Naive thymus-derived CD8-positive, alpha-beta T cell (primary cell): ENCODE results near the gene GNAQ. TPM values are rescaled to one million over a fixed set of nuclear protein-coding genes. Genes with fewer than 3 reads are reported as not detected.
"Not testable (repeated sequence)": the region's sequence is repeated elsewhere in the genome, so short reads cannot be mapped to it uniquely, and the experiment has no call there.

Experiments
- ATAC-seq, 2 donors: fragments of 150-1000 bp; cut with Tn5 transposase in 1 of 2; sonication (Bioruptor Pico), chemical (Tn5 transposase) in 1 of 2; 1 replicate in 1 of 2; 2 replicates in 1 of 2; pipeline ENCODE4 v1.10.0; 2021; ENCODE audit warnings: mild to moderate bottlenecking in 2 of 2, moderate library complexity in 2 of 2
- POLR2A ChIA-PET: fragments of 350-600 bp; sonication (Branson Sonifier 250); formaldehyde crosslinking; loops from one replicate; lab custom pipeline; 2021; ENCODE audit warnings: antibody characterized with exemption; lab: Charles Lee
- DNase-seq, 10 donors: peaks; one replicate each; pipeline versions ENCODE4 v3.0.0 to v3.0.0-alpha.2; 2020 to 2022
- H3K27ac Mint-ChIP-seq, 10 donors: one replicate each; pipeline ENCODE4 v1.8.0; 2020 to 2022; ENCODE audit warnings: mild to moderate bottlenecking in 10 of 10, mixed read lengths in 10 of 10, moderate library complexity in 4 of 10, inconsistent platforms in 1 of 10
- H3K27me3 Mint-ChIP-seq, 5 donors: one replicate each; pipeline ENCODE4 v1.8.0; 2021 to 2022; ENCODE audit warnings: mixed read lengths in 5 of 5
- H3K36me3 Mint-ChIP-seq, 3 donors: one replicate each; pipeline ENCODE4 v1.8.0; 2020 to 2022; ENCODE audit warnings: mixed read lengths in 3 of 3, mild to moderate bottlenecking in 2 of 3, inconsistent platforms in 1 of 3
- H3K4me1 Mint-ChIP-seq, 4 donors: one replicate each; pipeline ENCODE4 v1.8.0; 2021 to 2022; ENCODE audit warnings: mixed read lengths in 4 of 4
- H3K4me3 Mint-ChIP-seq, 10 donors: one replicate each; pipeline ENCODE4 v1.8.0; 2020 to 2022; ENCODE audit warnings: mild to moderate bottlenecking in 10 of 10, mixed read lengths in 10 of 10, moderate library complexity in 6 of 10, inconsistent platforms in 1 of 10
- H3K9me3 Mint-ChIP-seq, 9 donors: one replicate each; pipeline ENCODE4 v1.8.0; 2020 to 2022; ENCODE audit warnings: mixed read lengths in 9 of 9, mild to moderate bottlenecking in 3 of 9, inconsistent platforms in 1 of 9, moderate library complexity in 1 of 9
- polyA plus RNA-seq, 3 donors: library from polyadenylated mRNA; unstranded; fragments of 300-500 nt; fragmentation: Illumina TruSeq; gene quantifications; one replicate each; pipeline ENCODE4 v1.2.3, GENCODE V29; 2021
- total RNA-seq, 8 experiments: library from RNA in 2 of 8; stranded (reverse) in 2 of 8; gene quantifications; one replicate each; pipeline ENCODE4 v1.2.3 and lab custom pipeline; 2021 to 2026

GNAQ gene
- total and polyA plus RNA-seq, 5 experiments from 2014 or later: 6.9 to 40.0 (median 15.6) TPM

GRCh38 chr9:77738932-77739331 is 292.7 kb downstream of the GNAQ start:
- Mint-ChIP-seq H3K4me3 (no peak overlapping the region), H3K27ac (no peak overlapping the region), H3K4me1 (peaks cover 0 to 19% (median 6%) of the 10 kb centered on the region in 4 donors), H3K27me3 (no peaks in the 10 kb centered on the region), H3K36me3 (peaks cover 5 to 23% (median 9%) of the 10 kb centered on the region in 3 donors), H3K9me3 (no peaks in the 10 kb centered on the region)
- no peak for DNase-seq
- ATAC-seq: no peak
- POLR2A ChIA-PET: interaction anchor here (0.6 kb wide), 1 partner anchor 265 kb away, joined by 5 read pairs; no protein-coding TSS in a partner anchor

GRCh38 chr9:77735494-77735893 is 296.1 kb downstream of the GNAQ start:
- POLR2A ChIA-PET: no interaction called here
- ATAC-seq: no peak
- peaks cover 5 to 24% (median 7%) of the 10 kb centered on the region in 4 donors for H3K4me1 Mint-ChIP-seq
- no peak for DNase-seq
- H3K36me3 Mint-ChIP-seq: peaks cover 5 to 29% (median 15%) of the 10 kb centered on the region in 3 donors
- H3K4me3 Mint-ChIP-seq: no peak overlapping the region
- H3K9me3 Mint-ChIP-seq: no peaks in the 10 kb centered on the region
- no peak overlapping the region for H3K27ac Mint-ChIP-seq
- H3K27me3 Mint-ChIP-seq: no peaks in the 10 kb centered on the region

- DNase-seq: no peak
- POLR2A ChIA-PET: no interaction called here
- Mint-ChIP-seq H3K27ac (no peak overlapping the region), H3K27me3 (no peaks in the 10 kb centered on the region), H3K4me1 (peaks cover 13 to 18% (median 14%) of the 10 kb centered on the region in 4 donors), H3K4me3 (no peak overlapping the region), H3K36me3 (peaks cover 14 to 49% (median 36%) of the 10 kb centered on the region in 3 donors), H3K9me3 (no peaks in the 10 kb centered on the region)
- ATAC-seq: no peak
Observed at GRCh38 chr9:77731930-77732329, 299.7 kb downstream of the GNAQ start.

GRCh38 chr9:77731008-77731698 is 300.5 kb downstream of the GNAQ start:
- no peak for ATAC-seq
- Mint-ChIP-seq H3K27ac (no peak overlapping the region), H3K9me3 (no peaks in the 10 kb centered on the region), H3K4me1 (peaks cover 18 to 22% (median 20%) of the 10 kb centered on the region in 4 donors), H3K36me3 (peaks cover 17 to 51% (median 41%) of the 10 kb centered on the region in 3 donors), H3K27me3 (no peaks in the 10 kb centered on the region), H3K4me3 (no peak overlapping the region)
- no peak for DNase-seq
- POLR2A ChIA-PET: no interaction called here

DNA sequence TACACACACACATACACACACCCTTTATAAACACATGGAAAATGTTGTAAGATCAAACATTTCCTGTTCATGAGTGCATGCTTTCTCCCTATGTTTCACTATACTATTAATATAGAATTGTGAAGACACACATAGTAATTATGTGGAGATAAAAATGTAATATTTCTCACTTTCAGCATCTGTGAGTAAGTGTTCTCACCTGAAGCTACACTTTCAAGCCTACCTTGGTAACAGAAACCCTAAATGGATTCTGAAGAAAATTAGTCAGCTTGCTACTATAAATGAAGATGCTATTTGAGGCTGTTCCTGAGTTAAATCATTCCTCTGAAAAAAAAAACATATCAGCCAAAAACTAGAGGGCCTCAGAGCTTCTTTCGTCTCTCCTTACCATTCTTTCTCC is 302.4 kb downstream of the GNAQ start:
- POLR2A ChIA-PET: no interaction called here
- DNase-seq (no peak), ATAC-seq (no peak)
- Mint-ChIP-seq H3K27me3 (no peaks in the 10 kb centered on the region), H3K4me3 (no peak overlapping the region), H3K27ac (no peak overlapping the region), H3K4me1 (peaks cover 16 to 30% (median 28%) of the 10 kb centered on the region in 4 donors), H3K36me3 (peaks cover 15 to 64% (median 46%) of the 10 kb centered on the region in 3 donors), H3K9me3 (no peaks in the 10 kb centered on the region)

- H3K27me3 Mint-ChIP-seq: no peaks in the 10 kb centered on the region
- POLR2A ChIA-PET: no interaction called here
- ATAC-seq: no peak
- DNase-seq: no peak
- peaks cover 9 to 26% (median 25%) of the 10 kb centered on the region in 4 donors for H3K4me1 Mint-ChIP-seq
- peak overlapping the region in 5 of 10 donors; percentile 33 to 75 (median 58) for H3K27ac Mint-ChIP-seq
- no peak overlapping the region for H3K4me3 Mint-ChIP-seq
- peaks cover 17 to 74% (median 53%) of the 10 kb centered on the region in 3 donors for H3K36me3 Mint-ChIP-seq
- no peaks in the 10 kb centered on the region for H3K9me3 Mint-ChIP-seq
Observed at GRCh38 chr9:77726814-77727213, 304.8 kb downstream of the GNAQ start.

DNA sequence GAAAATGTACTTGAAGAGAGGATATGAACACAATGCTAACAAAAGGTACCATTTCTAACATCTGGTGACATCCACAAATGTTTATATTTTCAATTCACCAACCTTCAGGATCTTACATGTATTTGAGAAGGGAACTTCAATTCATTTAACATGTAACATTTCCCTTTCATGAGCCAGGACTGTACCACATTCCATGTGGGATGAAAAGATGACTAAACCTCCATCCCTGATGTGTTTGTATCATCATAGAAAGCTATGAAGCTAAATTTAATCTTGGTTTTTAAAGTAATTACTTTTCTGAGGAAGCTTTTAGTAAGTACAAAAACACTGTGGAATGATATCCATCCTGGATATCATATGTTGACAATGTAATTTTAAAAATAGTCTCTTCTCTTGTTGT is 305.3 kb downstream of the GNAQ start:
- Mint-ChIP-seq H3K4me3 (peak overlapping the region in 2 of 10 donors; percentile 1 to 3), H3K4me1 (peaks cover 9 to 26% (median 25%) of the 10 kb centered on the region in 4 donors), H3K27me3 (no peaks in the 10 kb centered on the region), H3K36me3 (peaks cover 17 to 77% (median 50%) of the 10 kb centered on the region in 3 donors), H3K27ac (peak overlapping the region in 8 of 10 donors; percentile 9 to 75 (median 53)), H3K9me3 (no peaks in the 10 kb centered on the region)
- DNase-seq (no peak), ATAC-seq (no peak)
- POLR2A ChIA-PET: no interaction called here

DNA sequence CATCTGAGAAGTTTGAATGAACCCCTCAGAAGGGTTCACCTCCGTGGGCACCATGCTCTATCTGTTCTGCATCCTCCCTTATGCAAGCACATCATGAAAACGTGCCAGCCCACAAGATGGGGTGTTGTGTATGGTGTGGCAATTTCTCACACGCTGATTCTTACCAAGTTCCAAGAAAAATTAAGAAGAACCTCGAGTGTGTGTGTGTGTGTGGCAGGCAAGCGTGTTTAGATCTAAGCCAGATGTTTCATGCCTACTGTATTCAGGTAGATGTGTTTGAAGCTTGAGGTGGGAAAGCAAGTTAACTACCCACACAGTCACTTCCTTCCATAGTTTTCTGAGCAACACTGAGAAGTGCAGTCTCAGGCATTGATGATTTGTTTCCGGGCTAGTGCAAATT is 305.8 kb downstream of the GNAQ start:
- POLR2A ChIA-PET: no interaction called here
- peaks cover 18 to 75% (median 51%) of the 10 kb centered on the region in 3 donors for H3K36me3 Mint-ChIP-seq

GRCh38 chr9:77725046-77725694 is 306.4 kb downstream of the GNAQ start:
- H3K27me3 Mint-ChIP-seq: no peaks in the 10 kb centered on the region
- H3K4me1 Mint-ChIP-seq: peaks cover 6 to 26% (median 23%) of the 10 kb centered on the region in 4 donors
- no peaks in the 10 kb centered on the region for H3K9me3 Mint-ChIP-seq
- POLR2A ChIA-PET: no interaction called here
- peaks cover 21 to 78% (median 54%) of the 10 kb centered on the region in 3 donors for H3K36me3 Mint-ChIP-seq
- H3K27ac Mint-ChIP-seq: peak overlapping the region in 4 of 10 donors; percentile 20 to 48 (median 39)
- ATAC-seq (no peak), DNase-seq (no peak)
- no peak overlapping the region for H3K4me3 Mint-ChIP-seq

More for the DNA sequence above, 305.8 kb downstream of the GNAQ start:
- ATAC-seq: peak in 1 of 2 donors; percentile 48
- Mint-ChIP-seq H3K9me3 (no peaks in the 10 kb centered on the region), H3K27me3 (no peaks in the 10 kb centered on the region), H3K27ac (peak overlapping the region in 9 of 10 donors; percentile 9 to 75 (median 33)), H3K4me3 (peak overlapping the region in 2 of 10 donors; percentile 1 to 3), H3K4me1 (peaks cover 6 to 26% (median 23%) of the 10 kb centered on the region in 4 donors)
- peak in 2 of 10 donors; percentile 4 to 21 for DNase-seq

DNA sequence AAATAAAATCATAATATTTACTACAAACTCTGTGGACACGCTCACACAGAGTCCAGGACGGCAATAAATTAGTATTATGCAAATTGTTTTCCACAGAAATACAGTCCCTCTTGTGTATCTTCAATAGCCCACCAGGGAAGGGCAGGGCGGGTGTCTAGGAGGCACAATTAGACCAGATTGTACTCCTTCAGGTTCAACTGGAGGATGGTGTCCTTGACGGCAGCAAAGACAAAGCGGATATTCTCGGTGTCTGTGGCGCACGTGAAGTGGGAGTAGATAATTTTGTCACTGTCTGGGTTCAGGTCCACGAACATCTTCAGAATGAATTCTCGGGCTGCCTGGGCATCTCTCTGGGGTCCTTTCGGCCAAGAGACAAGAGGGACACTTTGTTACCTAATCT is 310.5 kb downstream of the GNAQ start:
- ATAC-seq, H3K4me3 Mint-ChIP-seq, DNase-seq, H3K27me3 Mint-ChIP-seq, H3K9me3 Mint-ChIP-seq, POLR2A ChIA-PET, H3K4me1 Mint-ChIP-seq: not testable (repeated sequence)
- Mint-ChIP-seq H3K36me3 (peaks cover 9 to 54% (median 34%) of the 10 kb centered on the region in 3 donors), H3K27ac (peak overlapping the region in 1 of 10 donors; percentile 28)

- peaks cover 9 to 39% (median 24%) of the 10 kb centered on the region in 3 donors for H3K36me3 Mint-ChIP-seq
- POLR2A ChIA-PET: no interaction called here
- no peak for ATAC-seq
- H3K4me3 Mint-ChIP-seq: no peak overlapping the region
- no peaks in the 10 kb centered on the region for H3K27me3 Mint-ChIP-seq
- H3K9me3 Mint-ChIP-seq: no peaks in the 10 kb centered on the region
- no peak for DNase-seq
- no peak overlapping the region for H3K27ac Mint-ChIP-seq
- peaks cover 0 to 3% (median 0%) of the 10 kb centered on the region in 4 donors for H3K4me1 Mint-ChIP-seq
Observed at GRCh38 chr9:77719321-77719720, 312.3 kb downstream of the GNAQ start.

DNA sequence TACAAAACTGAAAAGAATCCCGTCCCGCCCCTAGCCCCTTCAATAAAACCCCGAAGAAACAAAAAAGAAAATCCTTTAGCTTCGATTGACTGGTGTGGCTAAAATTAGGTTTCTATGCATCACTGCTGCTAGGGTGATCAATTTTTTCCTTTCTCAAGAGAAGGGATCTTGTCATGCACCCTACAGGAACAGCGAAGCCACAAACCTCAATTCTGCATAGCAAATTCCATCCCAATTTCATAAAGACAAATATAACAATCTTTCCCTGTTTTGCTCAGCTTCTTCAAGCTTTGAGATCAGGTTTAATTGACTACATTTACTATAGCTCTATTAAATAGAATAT is 313.3 kb downstream of the GNAQ start:
- H3K4me3 Mint-ChIP-seq, H3K4me1 Mint-ChIP-seq, ATAC-seq, H3K27me3 Mint-ChIP-seq, H3K9me3 Mint-ChIP-seq, DNase-seq, H3K27ac Mint-ChIP-seq, POLR2A ChIA-PET: not testable (repeated sequence)
- H3K36me3 Mint-ChIP-seq: peaks cover 6 to 32% (median 17%) of the 10 kb centered on the region in 3 donors
